NCI-H1048 (cell line): Measurements from ENCODE around the gene CCNQ.

Experiments
- DNase-seq: peaks from one replicate; lab custom pipeline; 2025; lab: John Stamatoyannopoulos, UW

The CCNQ gene

GRCh38 chrX:153596981-153597750 is 1.8 kb downstream of the CCNQ start:
- DNase-seq, result no peak

GRCh38 chrX:153595859-153596857 is 2.8 kb downstream of the CCNQ start:
- DNase-seq, result no peak

- DNase-seq, result no peak
These were observed 3.6 kb downstream of the CCNQ start for GRCh38 chrX:153595387-153595786.

- no peak for DNase-seq
These were observed 5.0 kb downstream of the CCNQ start for GRCh38 chrX:153593811-153594500.

- DNase-seq, result no peak
These were observed 5.8 kb downstream of the CCNQ start for GRCh38 chrX:153592966-153593688.

- DNase-seq, result no peak
These were observed 6.7 kb downstream of the CCNQ start for GRCh38 chrX:153592091-153592833.

GRCh38 chrX:153590961-153591956 is 7.7 kb downstream of the CCNQ start:
- DNase-seq, result no peak

- DNase-seq, result no peak
These were observed 10.0 kb downstream of the CCNQ start for GRCh38 chrX:153588782-153589446.

GRCh38 chrX:153588021-153588781 is 10.7 kb downstream of the CCNQ start:
- DNase-seq, result no peak

GRCh38 chrX:153587342-153587741 is 11.6 kb downstream of the CCNQ start:
- no peak for DNase-seq

- no peak for DNase-seq
These were observed 13.1 kb downstream of the CCNQ start for GRCh38 chrX:153585827-153586226.

- no peak for DNase-seq
These were observed 15.5 kb downstream of the CCNQ start for GRCh38 chrX:153583433-153583832.

GRCh38 chrX:153582896-153583295 is 16.0 kb downstream of the CCNQ start:
- no peak for DNase-seq

GRCh38 chrX:153580700-153581386 is 18.1 kb downstream of the CCNQ start:
- no peak for DNase-seq

- DNase-seq, result no peak
These were observed 20.1 kb downstream of the CCNQ start for GRCh38 chrX:153578889-153579288.

GRCh38 chrX:153578200-153578835 is 20.6 kb downstream of the CCNQ start:
- no peak for DNase-seq

- no peak for DNase-seq
These were observed 22.0 kb downstream of the CCNQ start for GRCh38 chrX:153576961-153577360.
